Left kidney (tissue), 8 donors: ENCODE measurements around the gene RFFL. TPM values are rescaled to one million over a fixed set of nuclear protein-coding genes. Genes with fewer than 3 reads are reported as not detected.
A peak's percentile ranks its signal among the peaks of the same experiment; 100 is the strongest.
"Not testable (repeated sequence)": the region's sequence is repeated elsewhere in the genome, so short reads cannot be mapped to it uniquely, and the experiment has no call there.

Source experiments
- DNase-seq: peaks from one replicate; pipeline ENCODE4 v3.0.0-alpha.2; 2013
- long read RNA-seq, 8 donors: transcript quantifications; one replicate each; lab custom pipeline, GENCODE V29; 2026
- polyA plus RNA-seq: library from polyadenylated mRNA; unstranded; fragments of 120-200 nt; gene quantifications from one replicate; pipeline ENCODE4 v1.2.1, GENCODE V29; 2013; ENCODE audit not compliant: insufficient read length

RFFL gene, protein sequence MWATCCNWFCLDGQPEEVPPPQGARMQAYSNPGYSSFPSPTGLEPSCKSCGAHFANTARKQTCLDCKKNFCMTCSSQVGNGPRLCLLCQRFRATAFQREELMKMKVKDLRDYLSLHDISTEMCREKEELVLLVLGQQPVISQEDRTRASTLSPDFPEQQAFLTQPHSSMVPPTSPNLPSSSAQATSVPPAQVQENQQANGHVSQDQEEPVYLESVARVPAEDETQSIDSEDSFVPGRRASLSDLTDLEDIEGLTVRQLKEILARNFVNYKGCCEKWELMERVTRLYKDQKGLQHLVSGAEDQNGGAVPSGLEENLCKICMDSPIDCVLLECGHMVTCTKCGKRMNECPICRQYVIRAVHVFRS
- polyA plus RNA-seq = 25.9 TPM
- long read RNA-seq, donor 1 = 0 reads
- long read RNA-seq, donor 2, full-length matches to known transcripts = 1 of 1 reads
- long read RNA-seq, donor 2, partial matches to known transcripts = 0 of 1 reads
- long read RNA-seq, donor 2, other reads (novel, unspliced or antisense) = 0 of 1 reads
- long read RNA-seq, donor 3 = 0 reads
- long read RNA-seq, donor 4 = 0 reads
- long read RNA-seq, donor 5, full-length matches to known transcripts = 1 of 1 reads
- long read RNA-seq, donor 5, partial matches to known transcripts = 0 of 1 reads
- long read RNA-seq, donor 5, other reads (novel, unspliced or antisense) = 0 of 1 reads
- long read RNA-seq, donor 6, partial matches to known transcripts = 16 of 16 reads
- long read RNA-seq, donor 6, other reads (novel, unspliced or antisense) = 0 of 16 reads
- long read RNA-seq, donor 7, full-length matches to known transcripts = 2 of 2 reads
- long read RNA-seq, donor 7, partial matches to known transcripts = 0 of 2 reads
- long read RNA-seq, donor 7, other reads (novel, unspliced or antisense) = 0 of 2 reads
- long read RNA-seq, donor 8, full-length matches to known transcripts = 1 of 1 reads
- long read RNA-seq, donor 8, partial matches to known transcripts = 0 of 1 reads
- long read RNA-seq, donor 8, other reads (novel, unspliced or antisense) = 0 of 1 reads

DNA sequence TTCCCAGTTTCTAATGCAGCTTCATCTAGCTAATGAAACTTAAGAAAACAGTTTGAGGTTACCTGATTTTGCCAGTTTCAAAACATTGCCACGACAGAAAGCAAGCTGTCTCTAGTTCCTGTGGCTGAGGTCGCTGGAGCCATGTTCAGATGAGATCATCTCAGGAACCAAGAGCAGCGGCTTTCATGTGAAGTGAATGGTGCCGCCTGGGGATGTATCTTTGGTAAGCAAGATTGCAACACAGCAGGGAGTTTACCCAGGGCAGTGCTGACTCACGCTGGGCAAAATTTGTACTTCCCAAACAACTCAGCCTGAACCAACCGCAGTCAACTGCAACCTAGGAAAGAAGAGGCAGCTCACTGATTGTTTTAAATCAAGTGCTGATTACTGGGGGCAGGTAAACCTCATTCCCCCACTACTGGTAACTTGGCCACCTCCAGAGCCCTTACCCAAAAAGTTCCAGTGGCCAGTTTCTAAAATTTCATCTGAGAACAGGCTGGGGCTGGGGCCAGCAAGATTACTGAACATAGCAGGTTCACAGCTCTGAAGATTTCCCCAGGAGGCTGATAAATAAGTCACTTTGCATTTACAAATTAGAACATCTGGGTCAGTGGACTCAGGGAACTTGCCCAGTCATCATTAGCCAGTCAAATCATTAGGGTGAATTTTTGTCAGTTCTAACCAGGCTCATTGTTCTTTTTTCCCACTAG lies at the start of gene RFFL:
TSS of gene RFFL (minus strand) at position 194 of the 710 bp plus-strand sequence. CDS start 37,154 bp downstream, outside the sequence.
- peak; percentile 73 for DNase-seq

DNA sequence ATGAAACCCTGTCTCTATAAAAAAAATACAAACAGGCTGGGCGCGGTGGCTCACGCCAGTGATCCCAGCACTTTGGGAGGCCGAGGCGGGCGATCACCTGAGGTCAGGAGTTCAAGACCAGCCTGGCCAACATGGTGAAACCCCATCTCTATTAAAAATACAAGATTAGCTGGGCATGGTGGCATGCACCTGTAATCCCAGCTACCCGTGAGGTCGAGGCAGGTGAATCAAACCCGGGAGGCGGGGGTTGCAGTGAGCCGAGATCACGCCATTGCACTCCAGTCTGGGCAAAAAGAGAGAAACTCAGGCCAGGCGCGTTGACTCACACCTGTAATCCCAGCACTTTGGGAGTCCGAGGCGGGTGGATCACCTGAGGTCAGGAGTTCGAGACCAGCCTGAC lies 47.3 kb upstream of the RFFL start:
- not testable (repeated sequence) for DNase-seq

DNA sequence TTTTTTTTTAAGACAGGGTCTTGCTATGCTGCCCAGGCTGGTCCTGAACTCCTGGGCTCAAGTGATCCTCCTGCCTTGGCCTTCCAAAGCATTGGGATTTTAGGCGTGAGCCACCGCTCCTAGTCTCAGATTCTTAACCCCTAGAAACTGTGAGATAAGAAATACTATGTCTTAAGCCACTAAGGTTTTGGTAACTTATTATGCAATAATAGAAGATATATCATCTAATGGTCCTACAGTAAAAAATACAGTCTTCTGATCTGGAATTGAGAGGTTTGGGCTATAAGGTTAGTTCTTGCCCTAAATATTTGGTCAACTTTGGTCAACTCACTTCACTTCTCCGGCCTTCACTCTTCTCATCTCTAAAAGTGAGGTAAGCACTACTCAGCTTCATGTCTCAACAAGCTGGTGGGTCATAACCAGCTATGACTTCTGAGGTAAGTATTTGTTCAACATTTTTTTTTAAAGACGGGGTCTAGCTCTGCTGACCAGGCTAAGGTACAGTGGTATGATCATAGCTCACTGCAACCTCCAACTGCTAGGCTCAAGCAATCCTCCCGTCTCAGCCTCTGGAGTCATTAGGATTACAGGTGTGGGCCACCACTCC lies 41.4 kb upstream of the RFFL start:
- no peak for DNase-seq

DNA sequence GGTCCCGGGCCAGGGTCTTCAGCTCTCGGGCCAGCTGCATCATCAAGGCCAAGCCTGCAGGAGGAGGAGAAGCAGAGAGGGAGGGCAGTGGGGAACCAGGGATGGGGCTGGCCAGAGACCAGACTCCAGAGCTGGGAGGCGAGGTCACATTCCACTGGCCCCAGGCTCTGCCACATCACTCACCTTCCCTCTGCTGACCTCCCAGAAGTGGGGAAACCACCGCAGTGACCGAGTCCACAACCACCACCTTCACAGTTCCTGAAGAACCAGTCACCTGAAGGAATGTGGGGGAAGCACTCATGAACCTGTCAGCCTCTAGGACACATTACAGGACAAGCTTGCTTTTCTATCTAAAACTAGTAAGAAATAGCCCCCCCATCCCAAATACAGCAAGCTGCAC lies 39.8 kb upstream of the RFFL start:
- no peak for DNase-seq

DNA sequence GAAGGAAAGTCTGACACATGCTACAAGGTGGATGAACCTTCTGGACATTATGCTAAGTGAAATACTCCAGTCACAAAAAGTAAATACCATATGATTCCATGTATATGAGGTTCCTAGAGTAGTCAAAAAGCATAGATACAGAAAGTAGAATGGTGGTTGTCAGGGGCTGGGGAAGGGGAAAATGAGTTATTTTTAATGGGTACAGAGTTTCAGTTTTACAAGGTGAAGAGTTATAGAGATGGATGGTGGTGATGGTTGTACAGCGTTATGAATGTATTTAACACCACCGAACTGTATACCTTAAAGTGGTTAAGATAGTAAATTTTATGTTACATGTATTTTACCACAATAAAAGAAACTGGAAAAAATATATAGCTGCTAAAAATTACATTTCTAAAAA lies 38.2 kb upstream of the RFFL start:
- no peak for DNase-seq

DNA sequence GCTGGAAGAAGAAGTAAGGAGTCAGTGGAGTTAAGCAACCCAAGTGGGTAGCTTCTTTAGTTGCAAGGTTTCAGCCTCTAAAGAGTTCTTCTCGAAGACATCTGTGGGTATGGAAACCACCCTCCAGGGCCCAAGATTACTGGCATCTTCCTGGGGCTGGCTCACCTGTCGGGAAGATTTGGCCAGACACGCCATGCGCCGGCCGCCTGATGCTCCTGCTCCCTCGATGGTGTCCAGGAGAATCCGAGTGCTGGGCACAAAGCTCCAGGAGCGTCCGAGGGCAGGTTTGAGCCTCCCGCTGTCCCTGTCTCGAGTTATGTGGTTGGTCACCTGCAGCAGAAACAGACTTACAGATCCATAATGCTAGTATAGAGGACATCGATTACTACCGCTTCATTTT lies 37.5 kb upstream of the RFFL start:
- no peak for DNase-seq

DNA sequence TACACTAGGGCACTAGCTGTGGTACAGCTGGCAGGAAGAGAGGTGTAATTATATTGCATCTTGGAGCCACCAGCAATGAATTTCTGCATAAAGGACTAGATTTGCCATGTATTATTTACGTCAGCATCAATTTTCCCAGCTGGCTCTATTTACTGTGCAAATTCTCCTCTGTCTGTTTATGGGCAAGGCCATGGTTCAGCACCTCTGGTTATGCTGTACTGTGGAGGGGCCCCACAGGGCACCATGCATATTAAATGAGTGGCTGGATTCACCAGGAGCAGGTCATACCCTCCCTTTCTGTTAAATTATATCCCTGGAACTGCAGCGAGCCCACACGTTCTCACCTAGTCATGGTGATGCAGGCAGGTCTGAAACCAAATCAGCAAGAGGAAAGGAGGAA lies 36.4 kb upstream of the RFFL start:
- DNase-seq = no peak

DNA sequence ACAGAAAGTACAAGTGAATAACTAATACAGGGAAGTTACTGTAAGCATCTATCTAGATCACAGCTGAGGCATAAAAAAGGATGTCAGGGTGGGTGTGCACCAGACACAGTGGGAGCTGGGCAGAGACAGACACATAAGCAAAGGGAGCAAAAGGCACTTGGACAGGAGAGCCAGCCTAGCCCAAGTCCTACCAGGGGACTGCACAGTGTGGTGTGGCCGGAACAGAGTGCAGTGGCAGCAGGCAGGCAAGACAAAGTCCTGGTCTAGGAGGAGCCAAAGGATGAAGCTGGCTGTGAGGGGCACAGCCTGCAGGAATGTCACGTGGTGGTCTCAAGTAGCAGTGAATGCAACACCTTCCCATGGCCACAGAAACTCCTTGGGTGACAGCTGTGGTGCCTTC lies 34.3 kb upstream of the RFFL start:
- no peak for DNase-seq

DNA sequence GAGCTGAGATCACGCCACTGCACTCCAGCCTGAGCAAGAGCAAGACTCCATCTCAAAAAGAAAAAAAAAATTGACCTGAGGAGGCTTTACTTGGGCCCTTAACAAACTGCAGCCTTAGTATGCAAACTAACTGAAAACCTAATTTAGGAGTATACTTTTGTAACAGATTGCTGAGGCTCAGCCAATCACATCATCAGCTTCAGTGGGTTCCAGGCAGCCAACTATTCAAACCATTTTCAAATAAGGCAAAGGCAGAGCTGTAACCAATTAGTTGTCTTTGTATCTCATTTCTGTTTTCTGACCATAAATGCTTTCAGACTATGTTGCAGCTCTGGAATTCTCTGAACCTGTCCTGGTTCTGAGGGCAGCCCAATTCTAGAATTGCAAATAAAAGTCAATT lies 32.2 kb upstream of the RFFL start:
- DNase-seq = no peak

DNA sequence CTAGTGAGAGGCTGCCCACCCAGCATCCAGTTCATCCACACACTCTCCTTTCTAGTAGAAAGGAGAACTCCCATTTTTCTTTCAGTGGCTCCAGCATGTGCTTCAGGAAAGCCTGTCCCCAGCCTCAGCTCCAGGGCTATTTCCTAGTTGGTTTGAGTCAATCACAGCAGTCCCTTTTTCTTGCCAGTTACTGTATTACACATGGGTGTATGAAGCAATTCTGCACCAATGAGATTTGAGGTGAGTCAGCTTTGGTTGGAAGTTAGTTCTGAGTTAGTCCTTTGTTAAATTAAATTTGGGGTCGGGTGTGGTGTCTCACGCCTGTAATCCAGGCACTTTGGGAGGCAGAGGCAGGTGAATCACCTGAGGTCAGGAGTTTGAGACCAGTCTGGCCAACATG lies 31.4 kb upstream of the RFFL start:
- DNase-seq = no peak

DNA sequence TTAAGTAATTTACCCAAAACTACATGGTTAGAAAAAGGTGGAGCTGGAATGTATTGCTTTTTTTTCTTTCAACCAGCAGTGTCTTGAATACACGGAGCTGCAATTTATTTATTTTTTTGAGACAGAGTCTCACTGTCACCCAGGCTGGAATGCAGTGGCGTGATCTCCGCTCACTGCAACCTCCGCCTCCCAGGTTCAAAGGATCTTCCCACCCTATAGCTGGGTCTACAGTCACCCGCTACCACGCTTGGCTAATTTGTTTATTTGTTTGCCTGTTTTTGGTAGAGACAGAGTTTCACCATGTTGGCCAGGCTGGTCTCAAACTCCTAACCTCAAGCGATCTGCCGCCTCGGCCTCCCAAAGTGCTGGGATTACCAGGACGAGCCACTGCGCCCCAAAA lies 27.2 kb upstream of the RFFL start:
- not testable (repeated sequence) for DNase-seq

DNA sequence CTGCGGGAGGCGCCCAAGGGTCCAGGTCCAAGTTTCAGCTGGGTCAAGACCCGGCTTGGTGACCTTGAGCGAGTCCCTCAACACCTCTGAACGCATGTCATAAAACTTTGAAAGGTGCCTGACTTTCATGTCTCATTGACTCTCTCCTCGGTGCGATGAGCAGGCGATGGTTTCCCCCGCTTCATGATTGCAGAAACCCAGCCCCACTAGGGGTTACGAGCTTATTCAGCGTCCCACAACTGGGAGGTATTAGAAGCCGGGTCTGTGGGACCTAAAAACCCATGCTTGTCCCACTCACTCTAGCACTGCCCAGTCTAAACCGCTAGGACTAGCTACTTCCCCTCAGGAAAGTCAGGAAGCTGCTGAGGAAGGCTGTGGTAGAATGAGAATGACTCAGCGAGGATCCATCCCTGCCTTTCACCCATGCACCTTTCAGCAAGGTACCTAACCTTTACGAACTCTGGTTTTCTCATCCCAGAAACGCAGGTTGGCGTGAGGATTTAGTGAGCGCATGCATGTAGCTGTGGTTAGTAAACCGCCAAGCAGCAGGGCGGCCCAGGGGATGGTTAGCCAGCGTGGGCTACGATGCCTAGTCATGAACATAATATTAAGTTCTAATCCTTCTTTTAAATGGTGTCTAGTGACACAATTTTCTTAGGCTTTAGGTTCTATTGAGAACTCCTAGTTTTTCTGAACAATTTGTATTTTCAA lies 26.2 kb upstream of the RFFL start:
- no peak for DNase-seq

DNA sequence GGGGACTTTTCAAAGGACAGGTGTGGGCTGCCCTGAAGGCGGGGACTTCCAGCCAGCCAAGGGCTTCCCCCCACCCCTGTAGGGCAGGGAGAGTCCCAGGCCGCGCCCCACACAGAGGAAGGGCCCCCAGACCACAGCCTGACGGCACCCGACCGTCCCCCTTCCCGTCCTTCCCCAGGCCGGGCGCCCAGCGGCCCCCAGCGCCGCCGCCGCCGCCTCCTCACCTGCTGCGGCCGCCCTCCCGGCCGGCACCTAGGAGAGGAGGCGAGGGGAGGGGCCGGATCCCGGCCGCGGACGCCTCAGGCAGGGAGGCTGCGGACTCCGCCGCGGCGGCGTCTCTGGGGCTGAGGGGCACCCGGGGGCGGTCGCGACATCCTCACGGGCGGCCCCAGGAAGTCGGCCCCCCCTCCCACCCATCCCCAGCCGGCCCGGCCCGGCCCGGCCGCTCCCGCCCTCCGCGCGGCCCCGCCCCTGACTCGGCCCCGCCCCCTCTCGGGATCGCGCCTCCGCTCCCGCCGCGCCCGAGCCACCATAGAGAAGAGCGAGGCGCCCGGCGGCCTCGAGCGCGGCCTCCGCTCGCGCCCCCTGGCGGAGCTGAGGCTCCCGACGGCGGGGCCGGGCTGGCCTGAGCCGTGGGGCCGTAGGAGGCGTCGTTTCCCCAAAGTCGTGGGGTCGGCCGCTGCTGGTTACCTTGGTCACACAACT lies 25.5 kb upstream of the RFFL start:
- DNase-seq = peak; percentile 87

DNA sequence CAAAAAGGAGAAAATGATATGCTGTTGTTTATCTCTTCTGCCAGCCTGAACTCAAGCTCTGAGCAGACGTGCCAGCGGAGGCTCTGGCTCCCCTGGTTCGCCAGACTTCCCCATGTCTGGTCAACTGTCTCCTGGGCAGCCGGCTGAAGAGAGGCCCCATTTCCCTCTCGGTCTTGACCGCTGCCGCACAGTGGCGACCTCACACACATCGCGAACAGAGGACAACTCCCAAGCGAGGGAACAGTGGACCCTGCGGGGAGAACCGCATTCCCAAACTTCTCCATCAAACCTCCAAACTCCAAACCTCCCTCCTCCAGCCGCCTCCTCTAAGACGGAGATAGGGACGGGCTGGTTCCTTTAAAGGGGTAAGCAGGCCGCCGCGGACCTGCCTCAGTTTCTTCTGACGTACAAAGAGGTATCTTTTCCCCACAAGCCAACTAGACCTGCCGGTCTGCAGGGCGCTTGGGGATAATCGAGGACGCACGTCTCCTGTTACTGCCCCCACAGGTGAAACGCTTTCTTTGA lies 24.9 kb upstream of the RFFL start:
- peak; percentile 50 for DNase-seq

DNA sequence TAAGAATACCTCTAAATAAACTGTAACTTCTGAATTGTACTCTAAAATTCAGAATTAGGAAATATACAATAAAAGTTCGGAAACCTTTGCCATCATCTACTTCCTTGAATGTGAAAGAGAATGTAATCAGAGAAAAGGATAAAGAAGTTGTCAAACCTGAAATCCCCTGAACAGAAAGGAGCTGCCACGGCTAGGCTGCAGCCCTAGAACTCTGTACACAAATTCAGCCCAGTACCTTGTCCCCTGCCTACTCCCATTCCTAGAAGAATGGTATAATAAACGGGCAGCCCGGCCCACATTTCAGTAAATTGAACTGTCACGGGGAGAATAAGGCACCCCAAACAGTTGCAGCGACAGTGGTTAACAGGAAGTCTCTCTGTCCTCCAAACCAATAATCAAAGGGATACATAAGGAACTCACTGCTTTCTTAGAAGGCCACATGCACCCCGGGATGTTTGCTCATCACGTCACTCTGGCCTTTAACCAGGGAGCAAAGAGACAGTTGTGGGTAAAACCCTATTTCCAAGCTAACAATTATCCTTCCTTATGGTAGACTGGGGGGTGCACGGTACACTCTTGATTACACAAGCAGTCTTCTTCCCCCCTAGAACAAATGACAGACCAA lies 24.3 kb upstream of the RFFL start:
- DNase-seq = no peak

DNA sequence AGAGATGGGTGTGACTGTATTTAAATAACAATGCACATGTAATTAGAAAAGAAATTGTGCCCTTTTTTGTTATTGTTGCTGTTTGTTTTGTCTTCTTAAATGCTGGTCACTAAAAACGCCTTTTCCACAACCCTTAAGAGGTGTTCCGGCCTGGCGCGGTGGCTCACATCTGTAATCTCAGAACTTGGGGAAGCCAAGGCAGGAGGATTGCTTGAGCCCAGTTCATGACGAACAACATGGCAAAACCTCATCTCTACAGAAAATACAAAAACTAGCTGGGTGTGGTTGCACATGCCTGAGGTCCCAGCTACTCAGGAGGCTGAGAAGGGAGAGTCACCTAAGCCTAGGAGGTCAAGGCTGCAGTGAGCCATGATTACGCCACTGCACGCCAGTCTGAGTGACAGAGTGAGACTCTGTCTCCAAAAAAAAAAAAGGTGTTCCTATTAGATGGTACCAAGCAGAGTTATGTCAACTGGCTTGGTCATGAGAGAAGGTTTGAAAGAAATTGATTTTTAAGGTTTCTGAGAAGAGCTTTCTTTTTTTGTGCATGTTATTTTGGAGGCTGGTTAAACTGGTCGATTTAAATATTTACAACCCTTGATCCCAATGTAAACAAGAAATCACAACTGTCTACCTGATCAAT lies 23.5 kb upstream of the RFFL start:
- DNase-seq = no peak

DNA sequence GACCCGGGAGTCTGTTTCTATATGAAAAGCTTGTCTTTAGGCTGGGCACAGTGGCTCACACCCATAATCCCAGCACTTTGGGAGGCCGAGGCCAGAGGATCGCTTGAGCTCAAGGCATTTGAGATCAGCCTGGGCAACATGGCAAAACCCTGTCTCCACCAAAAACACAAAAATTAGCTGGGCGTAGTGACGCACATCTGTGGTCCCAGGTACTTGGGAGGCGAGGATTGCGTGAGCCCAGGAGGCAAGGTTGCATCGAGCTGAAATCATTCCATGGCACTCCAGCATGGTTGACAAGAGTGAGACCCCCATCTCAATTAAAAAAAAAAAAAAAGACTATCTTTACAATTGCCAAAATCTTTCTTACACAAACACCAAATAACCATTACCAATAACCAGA lies 22.7 kb upstream of the RFFL start:
- DNase-seq = no peak

DNA sequence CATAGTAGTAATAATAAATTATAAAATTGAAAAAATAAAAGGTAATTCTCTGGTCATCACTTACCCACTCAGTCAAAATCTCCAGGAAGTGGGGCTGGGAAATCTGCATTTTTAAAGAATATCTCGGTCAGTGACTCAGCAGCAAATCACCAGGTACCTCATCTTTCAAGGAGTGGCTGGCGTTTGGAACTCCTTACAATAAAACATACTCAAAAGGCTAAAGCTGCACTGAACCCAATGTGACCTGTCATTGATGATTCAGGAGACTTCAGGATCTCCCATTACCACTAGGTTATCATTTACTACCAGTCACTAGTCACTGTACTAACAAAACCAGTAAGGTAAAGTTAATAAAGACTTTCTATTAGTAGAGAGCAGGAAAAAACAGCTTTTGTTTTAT lies 21.5 kb upstream of the RFFL start:
- DNase-seq = no peak

DNA sequence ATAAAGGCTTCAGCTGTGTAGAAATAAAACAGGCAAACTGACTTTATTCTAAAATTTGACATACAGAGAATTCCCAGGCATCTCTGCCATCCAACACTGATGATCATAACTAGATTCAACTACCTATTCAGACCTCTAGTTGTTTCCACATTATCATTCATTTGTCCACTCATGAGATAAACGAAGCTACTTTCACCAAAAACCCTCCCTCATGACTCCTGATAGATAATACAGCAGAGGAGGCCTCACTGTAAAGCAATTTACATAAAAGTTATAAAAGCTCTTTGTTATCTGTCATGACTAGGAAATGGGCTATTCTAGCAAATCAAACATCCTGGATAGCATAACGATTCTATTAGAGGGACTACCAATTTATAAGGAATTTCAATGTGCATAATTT lies 19.6 kb upstream of the RFFL start:
- DNase-seq = no peak
